ENCODE results near the gene GALK1.
"Not testable (repeated sequence)": the region's sequence is repeated elsewhere in the genome, so short reads cannot be mapped to it uniquely, and the experiment has no call there.

GALK1 gene

GRCh38 chr17:75783803-75784472 lies 18.9 kb upstream of the GALK1 start:
- no peak for DNase-seq

GRCh38 chr17:75783069-75783783 lies 18.2 kb upstream of the GALK1 start:
- peak; percentile 15 for DNase-seq

DNA sequence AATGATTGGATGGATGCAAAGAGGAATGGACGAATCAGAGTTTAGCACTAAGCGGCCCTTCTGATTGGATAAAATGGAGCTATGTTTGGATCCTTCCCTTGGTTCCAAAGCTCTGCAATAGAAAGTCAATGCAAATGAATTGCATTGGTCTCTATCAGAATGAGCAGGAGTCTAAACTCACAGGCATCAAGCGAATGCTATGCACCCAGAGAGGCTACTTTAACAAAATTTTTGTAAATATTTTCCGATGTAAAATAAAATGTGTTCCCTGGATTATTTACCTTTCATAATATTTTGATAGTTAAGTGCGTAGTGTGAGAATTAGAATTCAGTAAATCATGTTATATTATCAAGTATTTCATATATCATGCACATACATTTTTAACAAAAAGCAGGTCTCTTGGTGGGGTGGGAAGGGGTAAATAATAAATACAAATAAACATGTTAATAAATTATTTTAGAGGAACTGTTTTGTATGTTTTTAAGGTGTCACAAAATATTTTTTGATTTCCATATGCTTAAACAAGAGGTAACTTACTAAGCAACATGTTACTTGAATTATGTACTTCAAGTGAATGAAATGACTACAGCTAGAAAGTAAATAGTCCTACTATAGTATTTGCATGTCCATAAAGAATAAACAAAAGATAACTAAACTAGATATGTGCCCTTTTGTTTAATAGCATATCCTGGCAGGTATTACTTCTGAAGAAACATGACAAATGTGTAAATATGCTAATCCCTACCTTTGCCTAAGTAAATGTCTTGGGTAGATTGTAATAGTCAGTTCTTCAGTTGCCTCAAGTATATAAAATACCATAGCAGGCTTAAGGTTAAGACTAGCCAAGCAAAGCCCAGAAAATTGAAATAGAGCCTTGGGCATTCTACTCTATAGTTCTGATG lies 15.2 kb upstream of the GALK1 start:
- no peak for DNase-seq

GRCh38 chr17:75779250-75779986 lies 14.4 kb upstream of the GALK1 start:
- peak; percentile 98 for DNase-seq

- peak; percentile 55 for DNase-seq
Measured at GRCh38 chr17:75778861-75779249, 13.9 kb upstream of the GALK1 start.

- DNase-seq, result not testable (repeated sequence)
Measured at GRCh38 chr17:75778066-75778860, 13.3 kb upstream of the GALK1 start.

DNA sequence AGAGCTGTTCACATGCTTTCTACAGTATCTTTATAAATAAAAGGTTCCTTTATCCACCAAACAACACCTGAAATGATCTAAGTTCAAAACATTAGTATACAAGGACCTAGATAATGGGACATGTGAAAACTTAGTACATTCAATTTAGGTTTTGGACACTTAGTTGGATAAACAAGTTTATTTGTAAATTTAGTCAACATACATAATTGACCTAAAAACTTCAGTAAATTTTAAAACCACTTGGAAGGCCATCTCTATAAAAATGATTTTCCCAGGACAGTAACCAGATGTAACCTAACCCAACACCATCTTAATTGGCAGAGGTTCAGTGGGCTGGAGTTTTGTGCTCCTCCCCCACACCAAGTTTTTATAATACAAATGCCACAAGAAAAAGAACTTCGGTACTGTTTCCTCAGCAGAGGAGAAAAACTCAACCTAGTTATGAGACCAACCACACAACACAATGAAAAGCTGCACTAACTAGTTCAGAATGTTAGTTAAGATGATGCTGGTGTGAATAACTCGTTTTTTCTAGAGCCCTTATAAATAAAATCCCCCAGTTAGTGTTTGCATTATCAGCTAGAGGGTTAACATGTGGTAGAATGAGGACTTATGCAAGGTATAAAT lies 12.4 kb upstream of the GALK1 start:
- no peak for DNase-seq

- no peak for DNase-seq
Measured at GRCh38 chr17:75776386-75777295, 11.6 kb upstream of the GALK1 start.

- no peak for DNase-seq
Measured at GRCh38 chr17:75774991-75775668, 10.1 kb upstream of the GALK1 start.

DNA sequence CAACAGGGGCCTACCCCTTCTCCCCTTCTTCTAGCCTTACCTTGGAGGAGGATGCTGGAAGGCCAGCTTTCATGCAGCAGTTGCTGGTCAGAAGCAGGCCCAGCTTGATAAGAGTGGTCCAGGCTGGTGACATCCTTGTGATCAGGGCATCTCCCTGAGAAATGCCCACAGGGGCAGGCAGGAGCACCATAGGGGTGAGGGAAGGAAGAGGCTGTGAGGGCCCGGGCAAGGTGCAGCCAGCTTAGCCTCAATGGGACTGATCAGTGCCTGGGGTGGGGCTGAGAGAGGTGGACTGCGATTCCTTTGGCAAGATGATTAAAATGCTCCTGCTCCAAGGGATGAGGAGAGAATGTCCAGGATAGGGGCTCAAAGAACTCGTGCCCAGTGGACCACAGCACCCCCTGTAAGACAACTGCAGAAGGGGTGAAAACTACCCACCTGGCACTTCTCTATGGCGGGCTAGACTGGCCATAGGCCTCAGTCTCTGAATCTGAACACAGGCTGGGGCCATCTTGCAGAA lies 9.5 kb upstream of the GALK1 start:
- DNase-seq, result no peak

- DNase-seq, result no peak
Measured at GRCh38 chr17:75773808-75774470, 8.9 kb upstream of the GALK1 start.

GRCh38 chr17:75773121-75773807 lies 8.3 kb upstream of the GALK1 start:
- no peak for DNase-seq

- DNase-seq, result no peak
Measured at GRCh38 chr17:75771334-75772281, 6.6 kb upstream of the GALK1 start.

DNA sequence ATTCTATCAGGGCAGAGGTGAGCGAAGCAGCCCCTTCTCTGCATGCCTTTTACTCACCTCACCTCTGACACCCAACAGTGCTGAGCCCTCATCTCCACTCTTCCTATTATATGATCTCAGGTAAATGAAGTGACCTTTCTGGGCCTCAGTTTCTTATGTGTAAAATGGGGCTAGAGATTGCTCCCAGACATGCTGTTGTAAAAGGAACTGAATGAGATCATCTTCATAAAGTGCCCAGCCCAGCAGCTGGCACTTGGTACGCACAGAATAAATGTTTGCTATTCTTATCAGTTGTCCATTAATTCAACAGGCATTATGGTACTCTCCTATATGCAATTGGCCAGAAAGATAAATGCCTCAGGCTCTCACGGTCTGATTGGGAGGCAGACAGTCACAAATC lies 4.5 kb upstream of the GALK1 start:
- peak; percentile 74 for DNase-seq

GRCh38 chr17:75767881-75768280 lies 2.9 kb upstream of the GALK1 start:
- no peak for DNase-seq

DNA sequence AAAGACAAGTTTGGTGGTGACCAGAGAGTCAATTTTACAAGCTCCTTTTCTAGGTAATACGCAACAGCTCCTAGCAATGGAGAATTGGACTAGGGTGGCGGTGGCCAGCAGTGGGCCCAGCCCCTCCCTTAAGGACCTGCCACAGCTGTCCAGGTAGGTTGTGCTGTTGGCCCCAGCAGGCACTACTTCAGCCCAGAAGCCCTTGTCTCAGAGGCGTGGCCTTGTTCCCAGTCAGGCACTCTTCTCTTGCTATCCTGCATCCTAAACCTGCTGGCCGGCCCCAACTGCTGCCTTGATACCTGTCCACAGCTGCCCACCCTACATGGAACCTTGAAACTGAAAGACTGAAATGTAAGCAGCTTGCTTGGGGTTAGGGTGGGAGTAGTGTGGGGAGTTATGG lies 989 bp upstream of the GALK1 start:
- DNase-seq, result no peak

DNA sequence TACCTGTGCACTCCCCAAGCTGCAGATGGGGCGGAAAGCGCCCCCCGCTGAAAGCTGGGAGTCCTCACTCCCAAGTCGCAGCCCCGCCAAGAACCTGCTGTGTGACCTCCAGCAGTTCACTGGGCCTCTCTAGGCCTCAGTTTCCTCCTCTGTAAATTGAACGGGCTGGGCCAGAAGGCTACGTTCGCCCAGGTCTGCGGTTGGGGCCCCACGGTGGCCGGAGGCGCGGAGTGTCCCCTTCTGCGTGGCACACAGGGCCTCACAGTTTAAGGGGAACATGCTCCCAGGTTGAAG lies 628 bp downstream of the GALK1 start:
- no peak for DNase-seq

Measured in NCI-H2029 (cell line).